Ovary (tissue), 3 donors: Measurements from ENCODE around the gene OR14A16.

ENCODE experiments used
- CTCF ChIP-seq, 3 donors: fragments of 450-650 bp in 2 of 3; fragments of 200-600 bp in 1 of 3; IDR thresholded peaks; one replicate each; pipeline versions ENCODE4 v1.5.1 to v1.8.0; 2016 to 2022; ENCODE audit warnings: antibody characterized with exemption in 3 of 3, mild to moderate bottlenecking in 1 of 3
- POLR2A ChIP-seq: fragments of 450-650 bp; IDR thresholded peaks from one replicate; pipeline ENCODE4 v1.6.1; 2017; ENCODE audit warnings: antibody characterized with exemption, mild to moderate bottlenecking, moderate library complexity
- donor health status: DM: no; HTN: no; CAD: no.

- TF ChIP-seq CTCF (IDR thresholded peaks at IDR 0.05) (no peak), POLR2A (no peak)
Observed at GRCh38 chr1:247840818-247841217, 16.9 kb upstream of the OR14A16 start.
